B cell (primary cell): ENCODE results near the gene CYP2W1. TPM values are rescaled to one million over a fixed set of nuclear protein-coding genes. Genes with fewer than 3 reads are reported as not detected.

Experiments
- ATAC-seq: fragments of 200-7000 bp; cut with Tn5 transposase; one replicate; pipeline ENCODE4 v1.10.0; 2021; ENCODE audit warnings: low read depth, mild to moderate bottlenecking, moderate number of reproducible peaks, moderate library complexity
- CTCF ChIA-PET: fragments of 350-600 bp; sonication (Branson Sonifier 250); formaldehyde crosslinking; loops from one replicate; lab custom pipeline; 2021; ENCODE audit warnings: antibody characterized with exemption, inconsistent platforms; lab: Charles Lee
- POLR2A ChIA-PET: fragments of 350-600 bp; sonication (Branson Sonifier 250); formaldehyde crosslinking; loops from one replicate; lab custom pipeline; 2021; ENCODE audit warnings: antibody characterized with exemption; lab: Charles Lee
- DNase-seq: peaks from one replicate; pipeline ENCODE4 v3.0.0; 2013
- H2AFZ ChIP-seq: 2 replicates; pipeline ENCODE4 v1.6.1; 2012; ENCODE audit warnings: mild to moderate bottlenecking, low read depth, low read length; ENCODE audit not compliant: insufficient read depth, poor library complexity, severe bottlenecking
- H3K27ac ChIP-seq, 2 donors: 1 replicate in 1 of 2; 2 replicates in 1 of 2; pipeline ENCODE4 v1.5.1; 2012 to 2013; ENCODE audit warnings: low read length in 2 of 2, mild to moderate bottlenecking in 2 of 2, moderate library complexity in 1 of 2
- H3K27me3 ChIP-seq, 4 experiments: fragments of 200-600 bp in 1 of 4; sonication (generic) in 1 of 4; replicated peaks in 1 of 4; 1 replicate in 2 of 4; 2 replicates in 2 of 4; pipeline versions ENCODE4 v1.6.1 to v1.7.0; 2013 to 2016; ENCODE audit warnings: low read length in 3 of 4, mild to moderate bottlenecking in 2 of 4, mixed read lengths in 1 of 4, moderate library complexity in 1 of 4; ENCODE audit not compliant: insufficient read depth in 4 of 4, control insufficient read depth in 3 of 4; ENCODE audit errors: control extremely low read depth in 1 of 4
- H3K36me3 ChIP-seq, 2 experiments: replicated peaks in 1 of 2; 1 replicate in 1 of 2; 2 replicates in 1 of 2; pipeline versions ENCODE4 v1.6.1 to v1.7.1; 2013; ENCODE audit warnings: low read length in 1 of 2; ENCODE audit not compliant: insufficient read depth in 2 of 2, control insufficient read depth in 1 of 2; ENCODE audit errors: control extremely low read depth in 1 of 2, extremely low read depth in 1 of 2
- H3K4me1 ChIP-seq, 2 donors: fragments of 200-600 bp in 1 of 2; sonication (generic) in 1 of 2; 1 replicate in 1 of 2; 2 replicates in 1 of 2; pipeline versions ENCODE4 v1.5.1 to v1.6.1; 2013 to 2017; ENCODE audit warnings: low read length in 2 of 2; ENCODE audit not compliant: control insufficient read depth in 2 of 2, insufficient read depth in 2 of 2
- H3K4me2 ChIP-seq: replicated peaks from 2 replicates; pipeline ENCODE3; 2012; ENCODE audit warnings: mild to moderate bottlenecking, low read depth, low read length; ENCODE audit not compliant: poor library complexity, severe bottlenecking
- H3K4me3 ChIP-seq, 5 experiments: fragments of 200-600 bp in 1 of 5; sonication (generic) in 1 of 5; 1 replicate in 3 of 5; 2 replicates in 2 of 5; pipeline versions ENCODE4 v1.5.1 to v1.7.0; 2011 to 2016; ENCODE audit warnings: low read length in 4 of 5, mild to moderate bottlenecking in 4 of 5, low read depth in 2 of 5, control low read depth in 1 of 5, moderate library complexity in 1 of 5; ENCODE audit not compliant: insufficient read depth in 1 of 5; ENCODE audit errors: control extremely low read depth in 1 of 5, extremely low read depth in 1 of 5
- H3K79me2 ChIP-seq: fragments of 200-600 bp; sonication (generic); one replicate; pipeline ENCODE4 v1.6.0; 2016; ENCODE audit warnings: low read length; ENCODE audit not compliant: control insufficient read depth, insufficient read depth
- H3K9ac ChIP-seq: fragments of 200-600 bp; sonication (generic); 2 replicates; pipeline ENCODE4 v1.6.1; 2017; ENCODE audit warnings: mild to moderate bottlenecking, low read length, moderate library complexity
- H3K9me3 ChIP-seq, 3 donors: one replicate each; pipeline versions ENCODE4 v1.6.1 to v1.7.1; 2013; ENCODE audit warnings: low read length in 2 of 3; ENCODE audit not compliant: control insufficient read depth in 2 of 3, insufficient read depth in 1 of 3; ENCODE audit errors: control extremely low read depth in 1 of 3
- H4K20me1 ChIP-seq: 2 replicates; pipeline ENCODE4 v1.6.0; 2012; ENCODE audit warnings: mild to moderate bottlenecking, low read length; ENCODE audit not compliant: insufficient read depth, control insufficient read depth, poor library complexity, severe bottlenecking
- H3K27ac Mint-ChIP-seq: one replicate; pipeline ENCODE4 v1.8.0; 2021; ENCODE audit warnings: mixed read lengths
- H3K27me3 Mint-ChIP-seq: one replicate; pipeline ENCODE4 v1.8.0; 2021; ENCODE audit warnings: mixed read lengths
- H3K4me1 Mint-ChIP-seq: one replicate; pipeline ENCODE4 v1.8.0; 2021; ENCODE audit warnings: mixed read lengths
- H3K4me3 Mint-ChIP-seq: one replicate; pipeline ENCODE4 v1.8.0; 2021; ENCODE audit warnings: mixed read lengths
- H3K9me3 Mint-ChIP-seq: one replicate; pipeline ENCODE4 v1.8.0; 2022; ENCODE audit warnings: mixed read lengths; ENCODE audit not compliant: insufficient read depth
- EZH2 ChIP-seq: IDR thresholded peaks from 2 replicates; pipeline ENCODE4 v1.6.1; 2012; ENCODE audit warnings: borderline replicate concordance, low read depth, mild to moderate bottlenecking, moderate library complexity, low read length; ENCODE audit not compliant: insufficient read depth, poor library complexity, severe bottlenecking
- WGBS: methylation state at CpG from one replicate; pipeline ENCODE4 v1.1.5; 2013; ENCODE audit warnings: missing lambda C conversion rate; ENCODE audit not compliant: insufficient coverage; 5-methylcytosine and 5-hydroxymethylcytosine counted together
- intact Hi-C: fragments of 100-400 bp; cut with micrococcal nuclease; formaldehyde crosslinking; loops from one replicate; pipeline ENCODE4 v1.10.0; 2022
- polyA plus RNA-seq: library from polyadenylated mRNA; depleted of rRNA; stranded (reverse); fragments of >200 nt; gene quantifications from 2 replicates; pipeline ENCODE4 v1.2.3, GENCODE V29; 2012
- total RNA-seq, 2 donors: library from RNA; stranded (reverse); fragments of 120-200 nt in 1 of 2; gene quantifications; 1 replicate in 1 of 2; 2 replicates in 1 of 2; pipeline versions ENCODE4 v1.2.3 to v1.2.4, GENCODE V29; 2013 to 2022
- TF ChIP-seq, protein P1 (sequence below): fragments of 200-600 bp; IDR thresholded peaks from one replicate; pipeline ENCODE4 v1.8.0; 2022; ENCODE audit warnings: antibody characterized with exemption, mild to moderate bottlenecking

The CYP2W1 gene
- total and polyA plus RNA-seq, 2 donors (not counting 1 experiment from before 2014, with no cell fraction given), result not detected

DNA sequence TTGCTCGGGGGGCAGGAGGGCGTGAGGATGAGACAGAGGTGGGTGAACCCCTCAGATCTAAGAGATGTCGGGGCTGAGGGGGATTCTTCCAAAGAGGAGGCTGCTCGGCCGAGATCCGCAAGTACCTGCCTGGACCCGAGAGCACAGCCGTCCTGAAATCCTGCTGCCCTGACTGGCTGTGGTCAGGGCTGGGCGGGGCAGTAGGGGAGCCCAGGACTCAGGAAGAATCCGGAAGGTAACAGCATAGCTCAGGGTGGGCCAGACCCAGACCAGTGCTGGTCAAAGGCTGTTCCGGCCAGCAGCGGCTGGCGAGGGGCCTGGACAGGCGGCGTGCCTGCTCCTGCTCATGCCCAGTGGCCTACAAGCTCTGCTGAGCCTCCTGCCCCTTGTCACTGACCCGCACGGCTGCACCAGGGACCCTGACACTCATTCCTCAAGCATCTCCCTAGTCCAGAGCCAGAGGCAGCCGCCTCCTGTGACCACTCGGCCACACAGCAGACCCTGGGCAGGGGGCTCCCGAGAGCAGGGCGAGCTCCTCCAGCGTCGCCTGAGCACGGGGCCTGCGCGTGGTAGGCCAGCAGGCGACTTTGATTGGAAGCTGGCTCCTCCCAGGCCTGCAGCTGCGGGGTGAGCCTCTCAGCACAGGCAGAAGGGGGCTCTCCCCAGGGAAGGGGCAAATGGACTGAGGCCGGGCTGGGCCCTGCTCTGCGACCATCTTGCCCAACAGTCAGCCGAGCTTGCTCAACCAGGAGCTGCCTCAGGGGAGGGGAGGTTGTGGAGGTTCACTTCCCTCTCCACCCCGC lies 25.4 kb upstream of the CYP2W1 start:
- Histone ChIP-seq H3K79me2 (no peaks in the 10 kb centered on the region), H3K27ac (no peak overlapping the region), H3K4me2 (no peak overlapping the region), H2AFZ (no peak overlapping the region), H3K9ac (no peak overlapping the region), H3K9me3 (peaks cover 0 to 12% (median 0%) of the 10 kb centered on the region in 3 donors), H4K20me1 (peaks cover 4% of the 10 kb centered on the region), H3K36me3 (no peaks in the 10 kb centered on the region), H3K4me1 (peaks cover 7 to 26% of the 10 kb centered on the region in 2 donors), H3K4me3 (no peak overlapping the region), H3K27me3 (peaks cover 0 to 27% (median 5%) of the 10 kb centered on the region in 4 experiments)
- intact Hi-C loops, result loop anchor here (2.0 kb wide), 1 partner anchor 17 kb away; the partner anchor contains the start of gene COX19
- H3K27ac Mint-ChIP-seq, result no peak overlapping the region
- ChIA-PET CTCF (interaction anchor here (2.8 kb wide), 1 partner anchor 50 kb away, joined by 11 read pairs; no protein-coding TSS in a partner anchor), POLR2A (no interaction called here)
- H3K4me1 Mint-ChIP-seq, result peaks cover 11% of the 10 kb centered on the region
- H3K27me3 Mint-ChIP-seq, result peaks cover 19% of the 10 kb centered on the region
- TF ChIP-seq, protein P1, sequence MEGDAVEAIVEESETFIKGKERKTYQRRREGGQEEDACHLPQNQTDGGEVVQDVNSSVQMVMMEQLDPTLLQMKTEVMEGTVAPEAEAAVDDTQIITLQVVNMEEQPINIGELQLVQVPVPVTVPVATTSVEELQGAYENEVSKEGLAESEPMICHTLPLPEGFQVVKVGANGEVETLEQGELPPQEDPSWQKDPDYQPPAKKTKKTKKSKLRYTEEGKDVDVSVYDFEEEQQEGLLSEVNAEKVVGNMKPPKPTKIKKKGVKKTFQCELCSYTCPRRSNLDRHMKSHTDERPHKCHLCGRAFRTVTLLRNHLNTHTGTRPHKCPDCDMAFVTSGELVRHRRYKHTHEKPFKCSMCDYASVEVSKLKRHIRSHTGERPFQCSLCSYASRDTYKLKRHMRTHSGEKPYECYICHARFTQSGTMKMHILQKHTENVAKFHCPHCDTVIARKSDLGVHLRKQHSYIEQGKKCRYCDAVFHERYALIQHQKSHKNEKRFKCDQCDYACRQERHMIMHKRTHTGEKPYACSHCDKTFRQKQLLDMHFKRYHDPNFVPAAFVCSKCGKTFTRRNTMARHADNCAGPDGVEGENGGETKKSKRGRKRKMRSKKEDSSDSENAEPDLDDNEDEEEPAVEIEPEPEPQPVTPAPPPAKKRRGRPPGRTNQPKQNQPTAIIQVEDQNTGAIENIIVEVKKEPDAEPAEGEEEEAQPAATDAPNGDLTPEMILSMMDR, result no peak
- TF ChIP-seq EZH2, result no peak
- no peak for DNase-seq
- ATAC-seq, result no peak
- H3K9me3 Mint-ChIP-seq, result no peaks in the 10 kb centered on the region
- no peak overlapping the region for H3K4me3 Mint-ChIP-seq
- 94% methylated on average over 28 of the region's 32 CpGs for WGBS
